HG02885 (cell line): ENCODE results near the gene MAL.

Experiments
- ATAC-seq: cut with Tn5 transposase; IDR thresholded peaks from one replicate; pipeline ENCODE4 v1.9.1; 2021; ENCODE audit warnings: mild to moderate bottlenecking; ENCODE audit not compliant: unreplicated experiment, poor library complexity

Gene MAL

DNA sequence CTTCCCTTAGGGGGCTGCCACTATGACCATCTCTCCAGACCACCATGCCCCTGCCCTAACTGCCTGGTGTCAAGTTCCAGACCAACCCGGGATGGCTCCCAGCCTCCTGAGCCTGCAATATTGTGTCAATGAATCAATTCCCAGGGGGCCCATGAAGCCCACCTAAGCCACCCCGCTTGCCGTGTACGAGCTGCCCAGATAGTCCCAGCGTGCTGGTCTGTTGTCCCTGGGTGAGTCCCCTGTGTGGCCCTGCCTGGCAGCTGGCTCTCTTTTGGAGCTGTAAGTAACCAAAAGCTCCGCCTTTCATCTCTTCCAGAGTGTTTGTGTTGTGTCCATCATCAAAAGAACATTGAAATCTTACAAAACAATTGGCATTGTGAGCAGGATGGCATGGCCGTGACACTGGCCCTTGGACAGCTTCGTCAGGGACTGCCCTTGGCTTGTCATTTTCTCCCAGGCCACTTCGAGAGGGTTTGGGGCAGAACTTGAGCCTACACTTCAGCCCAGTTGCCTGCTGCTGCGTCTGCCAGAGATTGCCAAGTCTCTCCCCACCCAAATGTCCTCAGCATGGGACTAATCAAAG lies 11.3 kb upstream of the MAL start:
- ATAC-seq: no peak

GRCh38 chr2:95015261-95015912 lies 10.1 kb upstream of the MAL start:
- ATAC-seq: no peak

- no peak for ATAC-seq
Observed at GRCh38 chr2:95016616-95017015, 8.9 kb upstream of the MAL start.

- ATAC-seq: no peak
Observed at GRCh38 chr2:95017071-95017501, 8.4 kb upstream of the MAL start.

DNA sequence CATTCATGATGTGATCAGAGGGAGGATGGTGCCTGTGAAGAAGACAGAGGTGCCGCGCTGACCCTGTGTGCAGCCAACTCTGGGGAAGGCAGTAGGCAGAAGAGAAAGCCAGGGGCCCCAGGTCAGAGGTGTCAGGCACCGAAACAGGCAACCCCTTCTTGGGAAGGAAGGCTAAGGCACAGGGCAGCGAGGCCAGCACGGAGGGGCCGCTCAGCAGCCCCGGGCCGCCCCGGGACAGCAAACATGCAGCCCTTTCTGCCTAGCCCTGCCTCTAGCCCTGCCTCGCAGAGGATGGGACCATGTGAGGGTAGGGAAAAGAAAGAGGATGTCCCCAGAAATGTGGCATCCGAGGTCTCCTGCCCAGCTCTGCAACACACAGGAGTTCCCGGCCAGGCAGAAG lies 7.7 kb upstream of the MAL start:
- ATAC-seq: no peak

- ATAC-seq: no peak
Observed at GRCh38 chr2:95018301-95018700, 7.2 kb upstream of the MAL start.

DNA sequence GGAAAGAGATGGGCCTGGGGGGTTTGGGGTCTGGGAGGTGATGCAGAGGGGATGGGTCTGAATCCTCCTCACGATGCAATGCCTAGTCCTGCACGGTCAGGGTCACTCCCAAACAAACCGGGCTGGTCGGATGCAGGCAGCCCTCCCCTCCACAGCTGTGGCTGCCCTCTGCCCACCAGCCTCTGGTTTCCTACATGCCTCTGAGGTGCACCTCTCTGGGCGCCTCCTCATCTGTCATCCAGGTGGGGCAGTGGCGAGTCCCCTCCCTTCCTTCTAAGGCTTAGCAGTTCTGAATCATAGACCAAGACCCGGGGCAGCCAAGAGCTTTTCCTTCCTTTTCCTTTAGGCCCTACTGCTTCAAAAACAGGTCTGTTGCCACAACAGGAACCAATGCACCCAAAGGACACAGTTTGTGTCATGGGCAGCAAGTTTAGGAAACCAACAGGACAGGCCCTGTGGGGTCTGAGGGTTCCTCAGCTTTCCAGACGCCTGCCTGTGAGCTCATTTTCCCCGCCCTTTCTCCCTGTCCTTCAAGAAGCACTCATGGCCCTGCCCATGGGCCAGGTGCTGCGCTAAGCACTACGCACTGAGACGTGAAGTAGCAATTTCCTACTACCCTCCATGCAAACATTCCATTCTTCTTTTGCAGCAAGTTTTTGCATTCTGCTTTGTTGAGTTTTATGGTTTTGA lies 6.5 kb upstream of the MAL start:
- ATAC-seq: no peak

- ATAC-seq: no peak
Observed at GRCh38 chr2:95019572-95019971, 5.9 kb upstream of the MAL start.

DNA sequence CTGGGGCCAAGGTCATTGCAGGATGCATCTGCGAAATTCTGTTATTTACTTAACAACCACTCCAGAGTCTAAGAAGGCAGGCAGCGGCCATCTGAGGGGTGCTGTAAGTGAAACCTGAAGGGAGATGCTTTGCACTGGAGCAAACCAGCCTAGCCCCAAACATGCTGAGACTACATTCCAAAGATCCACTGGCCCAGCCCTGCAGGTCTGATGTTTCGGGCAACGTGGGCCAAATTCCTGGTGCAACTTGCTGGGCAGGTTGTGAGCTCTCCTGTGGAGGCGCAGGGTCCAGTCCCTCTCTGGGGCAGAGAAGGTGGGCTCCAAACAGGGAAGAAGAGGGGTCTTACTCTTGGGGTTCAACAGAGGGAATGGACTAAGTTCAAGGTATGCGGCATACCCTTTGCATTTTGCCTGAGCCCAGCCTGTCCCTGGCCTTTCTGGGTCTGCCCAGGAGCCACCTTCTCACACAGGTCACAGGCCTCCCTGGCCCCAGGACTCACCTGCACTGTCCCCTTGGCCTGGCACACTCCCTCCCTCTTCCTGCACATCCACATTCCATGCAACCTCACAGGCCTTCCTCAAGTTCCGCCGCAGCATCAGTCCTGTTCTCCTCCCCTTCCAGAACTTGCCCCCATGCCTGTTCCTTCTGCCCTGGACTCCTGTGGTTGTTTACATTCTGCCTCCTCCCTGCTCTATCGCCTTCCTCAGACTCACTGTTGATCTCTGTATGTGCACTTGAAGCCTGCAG lies 5.1 kb upstream of the MAL start:
- no peak for ATAC-seq

DNA sequence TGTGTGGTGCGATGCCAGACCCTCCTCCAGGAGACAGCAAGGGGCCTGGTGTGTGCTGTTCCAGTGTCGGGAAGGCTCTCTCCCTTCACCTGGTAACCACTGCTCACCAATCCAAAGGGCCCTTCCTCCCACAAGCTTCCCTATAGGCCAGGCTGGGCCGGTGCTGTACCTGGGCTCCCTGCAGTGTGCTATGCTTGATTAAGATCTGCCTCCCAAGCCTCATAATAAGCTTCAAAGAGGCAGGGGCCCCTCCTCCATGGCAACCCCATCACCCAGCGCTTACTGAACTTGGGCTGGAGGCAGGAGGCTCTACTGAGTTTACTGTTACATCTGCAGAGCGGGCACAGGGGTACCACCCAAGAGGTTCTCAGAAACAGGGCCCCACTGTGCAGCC lies 4.5 kb upstream of the MAL start:
- no peak for ATAC-seq

DNA sequence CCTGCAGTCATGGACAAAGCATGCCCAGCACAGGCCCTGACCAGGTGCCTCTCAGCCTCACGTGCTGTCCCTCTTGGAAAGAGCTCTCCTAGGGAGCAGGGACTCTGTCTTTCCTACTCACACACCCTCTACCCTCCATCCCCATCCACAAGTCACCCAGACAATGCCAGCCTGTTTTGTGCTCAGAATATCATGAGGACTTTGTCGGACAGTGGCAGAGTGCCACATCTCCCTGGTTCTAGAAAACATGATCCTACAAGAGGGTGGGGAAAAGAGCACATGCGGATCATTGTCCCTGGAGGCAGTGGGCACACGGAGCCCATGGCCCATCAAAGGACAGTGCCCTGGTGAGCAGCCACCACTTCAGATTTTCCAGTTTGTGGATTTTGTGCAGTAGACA lies 3.7 kb upstream of the MAL start:
- no peak for ATAC-seq

DNA sequence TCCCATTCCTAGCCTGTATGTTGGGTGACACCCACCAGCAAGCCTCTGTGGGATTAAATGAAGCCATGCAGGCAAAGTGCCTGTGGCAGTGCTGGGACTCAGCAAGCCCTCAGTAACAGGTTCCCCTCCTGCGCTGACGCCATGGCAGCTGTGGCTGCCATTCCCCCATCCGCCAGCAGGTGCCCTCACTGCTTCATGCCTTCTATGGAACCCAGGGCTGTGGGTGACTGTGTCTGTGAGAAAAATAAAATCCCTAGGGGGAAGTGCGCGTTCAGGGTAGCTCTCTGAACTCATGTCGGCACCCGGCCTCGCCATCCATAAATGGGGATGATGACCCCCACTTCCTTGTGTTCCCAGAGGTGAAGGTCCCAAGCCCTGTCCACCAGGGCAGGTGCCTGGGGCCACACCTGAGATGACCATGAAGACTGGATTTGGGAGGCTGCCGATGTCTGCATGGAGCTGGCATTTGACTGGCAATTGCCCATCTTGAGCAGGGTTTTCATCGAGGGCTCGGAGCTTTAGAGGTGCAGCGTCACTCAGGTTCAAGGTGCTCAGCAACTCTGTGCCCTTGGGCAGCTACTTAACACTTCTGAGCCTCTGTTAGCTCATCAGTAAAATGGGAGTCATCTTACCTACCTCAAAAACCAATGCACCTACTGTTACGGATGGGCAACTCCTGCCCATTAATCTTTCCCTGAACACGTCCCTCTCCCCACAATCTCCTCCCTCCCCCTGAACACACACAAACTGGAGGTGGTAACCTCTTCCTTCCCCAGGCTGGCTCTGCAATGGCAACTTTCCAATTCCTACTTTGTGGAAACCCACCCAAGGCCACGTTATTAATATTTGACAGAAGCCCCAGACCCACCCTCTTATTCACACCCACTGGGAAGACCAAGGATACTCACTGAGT lies 2.9 kb upstream of the MAL start:
- ATAC-seq: peak; percentile 93

- no peak for ATAC-seq
Observed at GRCh38 chr2:95023222-95023597, 2.3 kb upstream of the MAL start.

GRCh38 chr2:95024371-95024770 lies 1.1 kb upstream of the MAL start:
- no peak for ATAC-seq

GRCh38 chr2:95024960-95025405 lies 525 bp upstream of the MAL start:
- ATAC-seq: no peak

DNA sequence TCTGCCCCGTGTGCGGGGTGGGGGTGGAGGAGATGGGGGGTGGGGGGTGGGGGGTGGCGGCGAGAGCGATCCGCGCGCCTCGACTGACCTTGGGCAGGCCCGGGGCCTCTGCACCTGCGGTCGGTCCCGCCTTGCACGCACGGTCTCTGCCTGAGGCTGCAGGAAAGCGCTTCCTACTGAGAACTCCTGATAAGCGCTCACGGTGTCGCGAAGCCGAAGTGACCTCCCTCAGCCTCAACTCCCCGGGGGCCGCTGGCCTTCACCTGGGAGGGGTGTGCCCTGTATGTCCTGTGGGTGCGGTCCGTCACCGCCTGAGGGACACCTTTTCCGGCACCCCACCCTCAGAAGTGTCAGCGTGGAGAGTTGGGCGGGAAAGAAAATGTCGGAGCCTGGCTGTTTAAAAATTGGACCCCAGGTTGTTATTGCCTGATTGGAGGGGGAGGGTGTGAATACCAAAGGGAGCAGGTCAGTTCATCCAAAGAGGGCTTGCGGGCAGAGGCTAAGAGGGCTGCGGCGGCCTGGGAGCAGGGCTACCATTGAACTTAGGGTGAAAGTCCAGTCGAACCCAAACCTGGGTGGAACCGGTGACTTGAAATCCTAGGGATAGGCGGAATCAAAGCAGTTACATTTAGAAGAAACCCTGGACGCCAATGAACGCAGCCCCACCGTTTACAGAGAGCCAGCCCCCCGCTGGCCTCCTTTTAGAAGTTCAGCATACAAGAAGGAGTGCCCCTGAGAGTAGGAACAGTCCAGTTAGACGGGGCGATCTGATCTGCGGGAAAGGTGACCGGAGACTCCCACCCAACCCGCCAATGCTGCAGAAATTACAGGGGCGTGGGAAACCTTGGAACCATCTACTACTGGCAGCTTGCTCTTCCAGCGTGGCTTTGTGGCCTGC lies 1.2 kb downstream of the MAL start:
- no peak for ATAC-seq

- no peak for ATAC-seq
Observed at GRCh38 chr2:95027369-95027720, 1.8 kb downstream of the MAL start.

DNA sequence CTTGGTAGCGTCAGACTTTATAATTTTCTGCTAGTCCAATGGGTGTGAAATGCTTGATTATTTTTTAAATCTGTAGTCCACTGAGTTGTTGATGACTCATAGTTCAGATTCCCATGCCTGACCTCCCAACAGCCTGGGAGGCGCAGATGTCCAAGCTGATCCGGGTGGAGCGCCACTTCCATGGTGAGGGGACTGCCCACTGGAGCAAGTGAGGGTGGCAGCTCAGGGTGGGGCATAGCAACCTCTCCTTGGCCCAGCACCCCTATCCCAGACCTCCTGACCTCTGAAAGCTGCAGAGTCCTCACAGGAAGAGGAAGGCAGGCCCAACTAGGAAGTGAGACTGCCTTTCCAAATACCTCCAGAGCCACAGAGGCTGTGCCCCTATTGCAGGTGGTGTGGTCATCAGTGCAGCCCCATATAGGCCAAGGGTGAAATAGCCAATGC lies 4.4 kb downstream of the MAL start:
- ATAC-seq: no peak

- ATAC-seq: no peak
Observed at GRCh38 chr2:95030496-95030895, 5.0 kb downstream of the MAL start.
